Natural killer cell (primary cell): ENCODE measurements around the gene PLSCR4. TPM values are rescaled to one million over a fixed set of nuclear protein-coding genes. Genes with fewer than 3 reads are reported as not detected.

Experiments
- ATAC-seq, 3 donors: fragments of 150-1000 bp in 2 of 3; fragments of 200-7000 bp in 1 of 3; cut with Tn5 transposase; 1 replicate in 1 of 3; 2 replicates in 2 of 3; pipeline ENCODE4 v1.10.0; 2021; ENCODE audit warnings: mild to moderate bottlenecking in 2 of 3, moderate library complexity in 2 of 3
- DNase-seq, 2 donors: peaks; one replicate each; pipeline versions ENCODE4 v3.0.0 to v3.0.0-alpha.2; 2013 to 2021; ENCODE audit warnings: mixed read lengths in 1 of 2
- H3K27ac ChIP-seq: one replicate; pipeline ENCODE4 v1.5.1; 2013; ENCODE audit warnings: mild to moderate bottlenecking, low read length
- H3K27me3 ChIP-seq: one replicate; pipeline ENCODE4 v1.6.1; 2013; ENCODE audit warnings: low read length; ENCODE audit not compliant: control insufficient read depth, insufficient read depth
- H3K36me3 ChIP-seq: one replicate; pipeline ENCODE4 v1.6.1; 2013; ENCODE audit warnings: low read length; ENCODE audit not compliant: control insufficient read depth, insufficient read depth
- H3K4me1 ChIP-seq: one replicate; pipeline ENCODE4 v1.6.1; 2013; ENCODE audit warnings: low read length; ENCODE audit not compliant: control insufficient read depth, insufficient read depth
- H3K4me3 ChIP-seq: one replicate; pipeline ENCODE4 v1.5.1; 2013; ENCODE audit warnings: low read length
- H3K9me3 ChIP-seq: one replicate; pipeline ENCODE4 v1.6.1; 2013; ENCODE audit warnings: low read length; ENCODE audit not compliant: control insufficient read depth, insufficient read depth
- H3K27ac Mint-ChIP-seq, 2 donors: one replicate each; pipeline ENCODE4 v1.8.0; 2022; ENCODE audit warnings: mild to moderate bottlenecking in 2 of 2, mixed read lengths in 2 of 2, moderate library complexity in 1 of 2
- H3K27me3 Mint-ChIP-seq, 2 donors: one replicate each; pipeline ENCODE4 v1.8.0; 2022; ENCODE audit warnings: low read depth in 2 of 2, mixed read lengths in 2 of 2
- H3K36me3 Mint-ChIP-seq: one replicate; pipeline ENCODE4 v1.8.0; 2022; ENCODE audit warnings: mixed read lengths
- H3K4me1 Mint-ChIP-seq, 2 donors: one replicate each; pipeline ENCODE4 v1.8.0; 2022; ENCODE audit warnings: mixed read lengths in 2 of 2
- H3K4me3 Mint-ChIP-seq: one replicate; pipeline ENCODE4 v1.8.0; 2022; ENCODE audit warnings: mild to moderate bottlenecking, moderate library complexity, mixed read lengths
- H3K9me3 Mint-ChIP-seq, 2 donors: one replicate each; pipeline ENCODE4 v1.8.0; 2022; ENCODE audit warnings: mixed read lengths in 2 of 2
- WGBS: methylation state at CpG from one replicate; pipeline ENCODE4 v1.1.7; 2013; ENCODE audit warnings: missing lambda C conversion rate; ENCODE audit not compliant: insufficient coverage; 5-methylcytosine and 5-hydroxymethylcytosine counted together
- intact Hi-C: fragments of 100-400 bp; cut with micrococcal nuclease; formaldehyde crosslinking; loops from one replicate; pipeline ENCODE4 v1.14.2; 2022
- total RNA-seq, 4 donors: library from RNA; stranded (reverse); fragments of 120-200 nt in 1 of 4; gene quantifications; one replicate each; pipeline versions ENCODE4 v1.2.3 to v1.2.4, GENCODE V29; 2013 to 2022
- TF ChIP-seq, protein P1 (sequence below): fragments of 200-600 bp; IDR thresholded peaks from one replicate; pipeline ENCODE4 v1.8.0; 2022; ENCODE audit warnings: antibody characterized with exemption

Gene PLSCR4
- total RNA-seq, 3 donors from 2014 or later (not counting 1 experiment from before 2014, with no cell fraction given), result 0.11 to 0.21 TPM; not detected in 1

DNA sequence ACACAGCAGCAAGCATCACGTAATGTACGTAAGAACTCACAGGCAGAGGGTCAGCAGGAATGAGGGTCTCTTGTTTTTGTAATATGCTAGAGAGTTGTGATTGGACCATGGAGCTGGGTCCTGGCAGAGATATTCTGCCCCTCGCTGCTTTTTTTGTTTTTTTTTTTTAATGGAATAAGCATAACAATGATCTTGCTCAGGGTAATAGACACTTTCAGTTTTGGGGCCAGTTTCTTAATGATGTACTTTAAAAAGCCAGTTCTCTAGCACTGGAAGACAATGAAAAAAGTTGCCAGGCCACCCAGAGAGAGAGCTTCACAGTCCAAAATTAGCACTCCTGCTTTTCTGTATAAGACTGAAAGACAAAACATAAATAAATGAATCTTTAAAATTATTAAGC is 29.0 kb upstream of the PLSCR4 start:
- no peak for DNase-seq
- H3K4me3 ChIP-seq, result no peak overlapping the region
- Mint-ChIP-seq H3K27ac (no peak overlapping the region), H3K27me3 (no peaks in the 10 kb centered on the region), H3K4me1 (no peaks in the 10 kb centered on the region), H3K4me3 (no peak overlapping the region), H3K9me3 (peaks cover 0 to 2% of the 10 kb centered on the region in 2 donors), H3K36me3 (no peaks in the 10 kb centered on the region)
- no peaks in the 10 kb centered on the region for H3K36me3 ChIP-seq
- no peak overlapping the region for H3K27ac ChIP-seq
- intact Hi-C loops, result no loop called here
- no peaks in the 10 kb centered on the region for H3K27me3 ChIP-seq
- TF ChIP-seq, protein P1, sequence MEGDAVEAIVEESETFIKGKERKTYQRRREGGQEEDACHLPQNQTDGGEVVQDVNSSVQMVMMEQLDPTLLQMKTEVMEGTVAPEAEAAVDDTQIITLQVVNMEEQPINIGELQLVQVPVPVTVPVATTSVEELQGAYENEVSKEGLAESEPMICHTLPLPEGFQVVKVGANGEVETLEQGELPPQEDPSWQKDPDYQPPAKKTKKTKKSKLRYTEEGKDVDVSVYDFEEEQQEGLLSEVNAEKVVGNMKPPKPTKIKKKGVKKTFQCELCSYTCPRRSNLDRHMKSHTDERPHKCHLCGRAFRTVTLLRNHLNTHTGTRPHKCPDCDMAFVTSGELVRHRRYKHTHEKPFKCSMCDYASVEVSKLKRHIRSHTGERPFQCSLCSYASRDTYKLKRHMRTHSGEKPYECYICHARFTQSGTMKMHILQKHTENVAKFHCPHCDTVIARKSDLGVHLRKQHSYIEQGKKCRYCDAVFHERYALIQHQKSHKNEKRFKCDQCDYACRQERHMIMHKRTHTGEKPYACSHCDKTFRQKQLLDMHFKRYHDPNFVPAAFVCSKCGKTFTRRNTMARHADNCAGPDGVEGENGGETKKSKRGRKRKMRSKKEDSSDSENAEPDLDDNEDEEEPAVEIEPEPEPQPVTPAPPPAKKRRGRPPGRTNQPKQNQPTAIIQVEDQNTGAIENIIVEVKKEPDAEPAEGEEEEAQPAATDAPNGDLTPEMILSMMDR, result no peak
- H3K9me3 ChIP-seq, result no peaks in the 10 kb centered on the region
- no peak for ATAC-seq
- no peaks in the 10 kb centered on the region for H3K4me1 ChIP-seq
- 81% methylated on average over 3 of the region's 3 CpGs for WGBS

- Mint-ChIP-seq H3K27ac (no peak overlapping the region), H3K9me3 (peaks cover 0 to 4% of the 10 kb centered on the region in 2 donors), H3K4me3 (no peak overlapping the region), H3K36me3 (no peaks in the 10 kb centered on the region), H3K4me1 (no peaks in the 10 kb centered on the region), H3K27me3 (no peaks in the 10 kb centered on the region)
- TF ChIP-seq, protein P1, result no peak
- Histone ChIP-seq H3K36me3 (no peaks in the 10 kb centered on the region), H3K27ac (no peak overlapping the region), H3K4me1 (no peaks in the 10 kb centered on the region), H3K4me3 (no peak overlapping the region), H3K9me3 (no peaks in the 10 kb centered on the region), H3K27me3 (no peaks in the 10 kb centered on the region)
- ATAC-seq, result no peak
- no peak for DNase-seq
- intact Hi-C loops, result no loop called here
- 75% methylated on average over 1 of the region's 2 CpGs for WGBS
Measured at GRCh38 chr3:146279013-146279412, 28.1 kb upstream of the PLSCR4 start.

DNA sequence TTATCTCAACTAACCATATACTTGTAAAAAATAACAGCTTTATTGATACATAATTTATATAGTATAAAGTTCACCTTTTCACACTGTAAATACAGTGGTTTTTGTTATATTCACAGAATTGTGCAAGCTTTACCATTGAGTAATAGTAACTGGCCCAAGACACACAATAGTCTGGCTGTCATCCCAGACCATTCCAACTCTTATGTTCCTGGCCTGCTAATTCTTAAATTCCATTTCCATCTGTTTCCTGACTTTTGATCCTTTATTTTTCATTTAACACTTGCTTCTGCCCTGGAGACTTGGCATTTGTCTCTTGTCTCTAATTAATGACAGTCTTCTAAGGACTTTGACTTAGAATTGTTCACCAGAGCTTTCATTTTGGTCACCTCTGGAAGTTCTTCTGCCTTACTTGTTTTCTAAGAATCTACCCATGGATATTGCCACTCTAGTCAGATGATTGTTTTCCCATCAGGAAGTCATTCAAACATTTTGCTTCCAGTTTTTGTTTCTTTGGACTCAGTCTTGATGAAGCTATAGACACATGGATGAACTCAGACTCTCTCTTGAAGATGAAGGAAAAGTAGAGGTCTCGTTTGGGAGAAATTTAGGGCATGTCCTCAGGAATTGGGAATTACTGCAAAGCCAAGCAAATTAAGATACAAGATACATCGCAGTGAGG is 27.2 kb upstream of the PLSCR4 start:
- Mint-ChIP-seq H3K4me1 (no peaks in the 10 kb centered on the region), H3K4me3 (no peak overlapping the region)
- WGBS, result 88% methylated on average over 2 of the region's 2 CpGs

More for the DNA sequence above, 27.2 kb upstream of the PLSCR4 start:
- H3K27me3 ChIP-seq, result no peaks in the 10 kb centered on the region
- no peaks in the 10 kb centered on the region for H3K4me1 ChIP-seq
- H3K36me3 Mint-ChIP-seq, result no peaks in the 10 kb centered on the region
- DNase-seq (no peak), ATAC-seq (no peak)
- H3K9me3 ChIP-seq, result no peaks in the 10 kb centered on the region
- no peaks in the 10 kb centered on the region for H3K36me3 ChIP-seq
- H3K9me3 Mint-ChIP-seq, result peaks cover 0 to 4% of the 10 kb centered on the region in 2 donors
- no peak overlapping the region for H3K27ac Mint-ChIP-seq
- TF ChIP-seq, protein P1, result no peak
- no peak overlapping the region for H3K4me3 ChIP-seq
- H3K27me3 Mint-ChIP-seq, result no peaks in the 10 kb centered on the region
- no peak overlapping the region for H3K27ac ChIP-seq
- intact Hi-C loops, result no loop called here
